ENCODE data around the gene ZBTB46.
A peak's percentile ranks its signal among the peaks of the same experiment; 100 is the strongest.

The ZBTB46 gene

DNA sequence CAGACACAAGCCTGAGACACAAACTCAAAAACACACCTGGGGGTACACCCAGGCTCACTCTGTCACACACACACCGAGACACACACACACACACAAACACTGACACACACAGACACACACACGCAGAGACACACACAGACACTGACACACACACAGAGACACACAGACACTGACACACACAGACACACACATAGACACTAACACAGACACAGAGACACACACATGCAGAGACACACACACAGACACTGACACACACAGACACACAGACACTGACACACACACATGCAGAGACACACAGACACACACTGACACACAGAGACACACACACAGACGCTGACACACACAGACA is 15.8 kb upstream of the ZBTB46 start:
- H3K4me1 ChIP-seq (ENCODE audit: low read length), result peaks cover 38% of the 10 kb centered on the region
- H3K9ac ChIP-seq (ENCODE audit: low read length), result no peak overlapping the region
- no peak overlapping the region for H2AFZ ChIP-seq (ENCODE audit: low read depth, low read length)
- peaks cover 23% of the 10 kb centered on the region for H3K27me3 ChIP-seq (ENCODE audit: low read depth, low read length)
- no peaks in the 10 kb centered on the region for H4K20me1 ChIP-seq (ENCODE audit: insufficient read depth, low read length)
- no peaks in the 10 kb centered on the region for H3K36me3 ChIP-seq (replicated peaks; ENCODE audit: low read depth, low read length)
- no peak overlapping the region for H3K4me3 ChIP-seq (ENCODE audit: low read length)
- no peaks in the 10 kb centered on the region for H3K9me3 ChIP-seq (ENCODE audit: insufficient read depth, low read length)
- no peak overlapping the region for H3K27ac ChIP-seq (ENCODE audit: low read length)
- TF ChIP-seq EZH2phosphoT487 (IDR thresholded peaks at IDR 0.05; ENCODE audit: low read depth), result no peak
- TF ChIP-seq, protein P1, sequence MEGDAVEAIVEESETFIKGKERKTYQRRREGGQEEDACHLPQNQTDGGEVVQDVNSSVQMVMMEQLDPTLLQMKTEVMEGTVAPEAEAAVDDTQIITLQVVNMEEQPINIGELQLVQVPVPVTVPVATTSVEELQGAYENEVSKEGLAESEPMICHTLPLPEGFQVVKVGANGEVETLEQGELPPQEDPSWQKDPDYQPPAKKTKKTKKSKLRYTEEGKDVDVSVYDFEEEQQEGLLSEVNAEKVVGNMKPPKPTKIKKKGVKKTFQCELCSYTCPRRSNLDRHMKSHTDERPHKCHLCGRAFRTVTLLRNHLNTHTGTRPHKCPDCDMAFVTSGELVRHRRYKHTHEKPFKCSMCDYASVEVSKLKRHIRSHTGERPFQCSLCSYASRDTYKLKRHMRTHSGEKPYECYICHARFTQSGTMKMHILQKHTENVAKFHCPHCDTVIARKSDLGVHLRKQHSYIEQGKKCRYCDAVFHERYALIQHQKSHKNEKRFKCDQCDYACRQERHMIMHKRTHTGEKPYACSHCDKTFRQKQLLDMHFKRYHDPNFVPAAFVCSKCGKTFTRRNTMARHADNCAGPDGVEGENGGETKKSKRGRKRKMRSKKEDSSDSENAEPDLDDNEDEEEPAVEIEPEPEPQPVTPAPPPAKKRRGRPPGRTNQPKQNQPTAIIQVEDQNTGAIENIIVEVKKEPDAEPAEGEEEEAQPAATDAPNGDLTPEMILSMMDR (IDR thresholded peaks at IDR 0.05; ENCODE audit: low read depth, low read length), result no peak
- H3K4me2 ChIP-seq (ENCODE audit: low read length), result no peak overlapping the region
- no peaks in the 10 kb centered on the region for H3K79me2 ChIP-seq (ENCODE audit: low read length)

GRCh38 chr20:63846128-63846771 is 15.2 kb upstream of the ZBTB46 start:
- TF ChIP-seq EZH2phosphoT487 (IDR thresholded peaks at IDR 0.05; ENCODE audit: low read depth), result no peak
- TF ChIP-seq, protein P1 (IDR thresholded peaks at IDR 0.05; ENCODE audit: low read depth, low read length), result no peak
- Histone ChIP-seq H2AFZ (ENCODE audit: low read depth, low read length) (no peak overlapping the region), H3K27me3 (ENCODE audit: low read depth, low read length) (peaks cover 23% of the 10 kb centered on the region), H3K79me2 (ENCODE audit: low read length) (no peaks in the 10 kb centered on the region), H3K9me3 (ENCODE audit: insufficient read depth, low read length) (no peaks in the 10 kb centered on the region), H3K9ac (ENCODE audit: low read length) (no peak overlapping the region), H3K27ac (ENCODE audit: low read length) (no peak overlapping the region), H4K20me1 (ENCODE audit: insufficient read depth, low read length) (no peaks in the 10 kb centered on the region), H3K4me2 (ENCODE audit: low read length) (no peak overlapping the region), H3K4me1 (ENCODE audit: low read length) (peaks cover 38% of the 10 kb centered on the region), H3K4me3 (ENCODE audit: low read length) (no peak overlapping the region), H3K36me3 (replicated peaks; ENCODE audit: low read depth, low read length) (no peaks in the 10 kb centered on the region)

DNA sequence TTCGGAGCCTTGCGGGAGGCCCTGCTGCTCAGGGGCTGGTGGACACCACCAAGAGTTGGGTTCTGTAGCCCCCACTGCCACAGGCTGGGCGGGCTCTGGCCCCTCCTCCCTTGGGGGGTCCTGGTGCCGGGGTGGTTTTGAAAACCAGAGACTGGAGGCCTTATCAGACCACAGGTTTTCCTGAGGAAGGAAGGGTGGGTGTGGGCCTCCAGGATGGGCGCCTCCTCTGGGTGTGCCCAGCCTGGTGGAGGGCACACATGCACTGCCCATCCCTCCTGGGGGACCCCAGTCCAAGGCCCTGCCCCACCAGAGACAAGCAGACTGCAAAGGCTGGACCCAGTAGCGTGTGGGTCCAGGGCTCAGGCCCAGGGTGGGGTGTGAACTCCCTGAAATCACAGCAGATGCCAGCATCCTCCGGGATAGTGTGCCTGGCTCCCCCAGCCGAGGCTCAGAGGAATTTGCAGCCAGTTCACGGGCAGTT is 13.5 kb upstream of the ZBTB46 start:
- H3K9ac ChIP-seq (ENCODE audit: low read length), result no peak overlapping the region
- peaks cover 28% of the 10 kb centered on the region for H3K4me1 ChIP-seq (ENCODE audit: low read length)
- no peaks in the 10 kb centered on the region for H4K20me1 ChIP-seq (ENCODE audit: insufficient read depth, low read length)
- no peak overlapping the region for H3K4me3 ChIP-seq (ENCODE audit: low read length)
- no peak overlapping the region for H3K4me2 ChIP-seq (ENCODE audit: low read length)
- H2AFZ ChIP-seq (ENCODE audit: low read depth, low read length), result no peak overlapping the region
- peaks cover 23% of the 10 kb centered on the region for H3K27me3 ChIP-seq (ENCODE audit: low read depth, low read length)
- no peaks in the 10 kb centered on the region for H3K9me3 ChIP-seq (ENCODE audit: insufficient read depth, low read length)
- TF ChIP-seq, protein P1 (IDR thresholded peaks at IDR 0.05; ENCODE audit: low read depth, low read length), result no peak
- TF ChIP-seq EZH2phosphoT487 (IDR thresholded peaks at IDR 0.05; ENCODE audit: low read depth), result no peak
- H3K79me2 ChIP-seq (ENCODE audit: low read length), result no peaks in the 10 kb centered on the region
- no peaks in the 10 kb centered on the region for H3K36me3 ChIP-seq (replicated peaks; ENCODE audit: low read depth, low read length)
- no peak overlapping the region for H3K27ac ChIP-seq (ENCODE audit: low read length)

- H3K79me2 ChIP-seq (ENCODE audit: low read length), result no peaks in the 10 kb centered on the region
- H3K36me3 ChIP-seq (replicated peaks; ENCODE audit: low read depth, low read length), result no peaks in the 10 kb centered on the region
- H3K27ac ChIP-seq (ENCODE audit: low read length), result no peak overlapping the region
- TF ChIP-seq, protein P1 (IDR thresholded peaks at IDR 0.05; ENCODE audit: low read depth, low read length), result no peak
- TF ChIP-seq EZH2phosphoT487 (IDR thresholded peaks at IDR 0.05; ENCODE audit: low read depth), result no peak
- H3K27me3 ChIP-seq (ENCODE audit: low read depth, low read length), result peaks cover 23% of the 10 kb centered on the region
- H3K9ac ChIP-seq (ENCODE audit: low read length), result no peak overlapping the region
- no peaks in the 10 kb centered on the region for H4K20me1 ChIP-seq (ENCODE audit: insufficient read depth, low read length)
- H2AFZ ChIP-seq (ENCODE audit: low read depth, low read length), result 0 out of 2 replicates have a peak overlapping the region, but pooled peaks have one; percentile 26
- H3K4me1 ChIP-seq (ENCODE audit: low read length), result peaks cover 28% of the 10 kb centered on the region
- H3K4me3 ChIP-seq (ENCODE audit: low read length), result no peak overlapping the region
- H3K4me2 ChIP-seq (ENCODE audit: low read length), result peak overlapping the region; percentile 27
- no peaks in the 10 kb centered on the region for H3K9me3 ChIP-seq (ENCODE audit: insufficient read depth, low read length)
Observed at GRCh38 chr20:63843778-63844177, 12.7 kb upstream of the ZBTB46 start.
